ENCODE measurements around the gene RTKN2.

RTKN2 gene

GRCh38 chr10:62230344-62231121, 38.1 kb downstream of the RTKN2 start:
- TF ChIP-seq CTCF (conservative IDR thresholded peaks at IDR 0.05; ENCODE audit: low read length) = no peak
- peak; percentile 34 for DNase-seq (ENCODE audit: low read depth)
- H3K4me3 ChIP-seq (ENCODE audit: low read length) = no peak overlapping the region

- no peak for DNase-seq (ENCODE audit: low read depth)
- no peak overlapping the region for H3K4me3 ChIP-seq (ENCODE audit: low read length)
- TF ChIP-seq CTCF (conservative IDR thresholded peaks at IDR 0.05; ENCODE audit: low read length) = no peak
Measured at GRCh38 chr10:62225362-62225761, 43.3 kb downstream of the RTKN2 start.

- no peak overlapping the region for H3K4me3 ChIP-seq (ENCODE audit: low read length)
- peak; percentile 73 for DNase-seq (ENCODE audit: low read depth)
- no peak for TF ChIP-seq CTCF (conservative IDR thresholded peaks at IDR 0.05; ENCODE audit: low read length)
Measured at GRCh38 chr10:62224606-62225005, 44.0 kb downstream of the RTKN2 start.

GRCh38 chr10:62217683-62218082, 51.0 kb downstream of the RTKN2 start:
- H3K4me3 ChIP-seq (ENCODE audit: low read length) = no peak overlapping the region
- no peak for DNase-seq (ENCODE audit: low read depth)
- no peak for TF ChIP-seq CTCF (conservative IDR thresholded peaks at IDR 0.05; ENCODE audit: low read length)

GRCh38 chr10:62214364-62214874, 54.2 kb downstream of the RTKN2 start:
- TF ChIP-seq CTCF (conservative IDR thresholded peaks at IDR 0.05; ENCODE audit: low read length) = no peak
- DNase-seq (ENCODE audit: low read depth) = no peak

GRCh38 chr10:62205750-62206399, 62.8 kb downstream of the RTKN2 start:
- no peak overlapping the region for H3K4me3 ChIP-seq (ENCODE audit: low read length)
- DNase-seq (ENCODE audit: low read depth) = no peak
- TF ChIP-seq CTCF (conservative IDR thresholded peaks at IDR 0.05; ENCODE audit: low read length) = no peak

More at GRCh38 chr10:62214364-62214874, 54.2 kb downstream of the RTKN2 start:
- H3K4me3 ChIP-seq (ENCODE audit: low read length) = no peak overlapping the region

GRCh38 chr10:62199584-62199983, 69.1 kb downstream of the RTKN2 start:
- no peak overlapping the region for H3K4me3 ChIP-seq (ENCODE audit: low read length)
- DNase-seq (ENCODE audit: low read depth) = no peak
- TF ChIP-seq CTCF (conservative IDR thresholded peaks at IDR 0.05; ENCODE audit: low read length) = no peak
